Loucy (cell line): ENCODE data around the gene SPNS3.

Experiments
- EZH2phosphoT487 ChIP-seq: fragments of 200-600 bp; IDR thresholded peaks from 2 replicates; pipeline ENCODE4 v1.6.1; 2018; ENCODE audit warnings: antibody characterized with exemption, mild to moderate bottlenecking, moderate library complexity, borderline replicate concordance
- TF ChIP-seq, protein P1 (sequence below): fragments of 200-600 bp; sonication (generic); conservative IDR thresholded peaks from 2 replicates; pipeline ENCODE4 v1.5.1; 2014; ENCODE audit warnings: mild to moderate bottlenecking, antibody characterized with exemption, low read length

DNA sequence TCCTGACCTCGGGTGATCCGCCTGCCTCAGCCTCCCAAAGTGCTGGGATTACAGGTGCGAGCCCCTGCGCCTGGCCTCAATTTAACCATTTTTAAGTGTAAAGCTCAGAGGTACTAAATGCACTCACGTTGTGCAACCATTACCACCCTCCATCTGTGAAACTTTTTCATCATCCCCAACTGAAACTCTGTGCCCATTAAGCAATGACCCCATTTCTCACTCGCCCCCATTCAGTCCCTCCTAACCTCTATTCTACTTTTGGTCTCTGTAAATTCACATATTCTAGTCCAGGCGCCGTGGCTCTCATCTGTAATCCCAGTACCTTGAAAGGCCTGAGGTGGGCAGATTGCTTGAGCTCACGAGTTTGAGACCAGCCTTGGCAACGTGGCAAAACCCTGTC, 8.3 kb upstream of the SPNS3 start:
- TF ChIP-seq, protein P1, sequence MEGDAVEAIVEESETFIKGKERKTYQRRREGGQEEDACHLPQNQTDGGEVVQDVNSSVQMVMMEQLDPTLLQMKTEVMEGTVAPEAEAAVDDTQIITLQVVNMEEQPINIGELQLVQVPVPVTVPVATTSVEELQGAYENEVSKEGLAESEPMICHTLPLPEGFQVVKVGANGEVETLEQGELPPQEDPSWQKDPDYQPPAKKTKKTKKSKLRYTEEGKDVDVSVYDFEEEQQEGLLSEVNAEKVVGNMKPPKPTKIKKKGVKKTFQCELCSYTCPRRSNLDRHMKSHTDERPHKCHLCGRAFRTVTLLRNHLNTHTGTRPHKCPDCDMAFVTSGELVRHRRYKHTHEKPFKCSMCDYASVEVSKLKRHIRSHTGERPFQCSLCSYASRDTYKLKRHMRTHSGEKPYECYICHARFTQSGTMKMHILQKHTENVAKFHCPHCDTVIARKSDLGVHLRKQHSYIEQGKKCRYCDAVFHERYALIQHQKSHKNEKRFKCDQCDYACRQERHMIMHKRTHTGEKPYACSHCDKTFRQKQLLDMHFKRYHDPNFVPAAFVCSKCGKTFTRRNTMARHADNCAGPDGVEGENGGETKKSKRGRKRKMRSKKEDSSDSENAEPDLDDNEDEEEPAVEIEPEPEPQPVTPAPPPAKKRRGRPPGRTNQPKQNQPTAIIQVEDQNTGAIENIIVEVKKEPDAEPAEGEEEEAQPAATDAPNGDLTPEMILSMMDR = no peak
- no peak for TF ChIP-seq EZH2phosphoT487
